Nephron progenitor cell (in vitro differentiated cells): Measurements from ENCODE around the gene HSPG2.

Experiments used
- DNase-seq: peaks from one replicate; pipeline ENCODE4 v3.0.0; 2021
- H3K27ac Mint-ChIP-seq: 2 replicates; pipeline ENCODE4 v1.8.0; 2021; ENCODE audit warnings: mild to moderate bottlenecking, moderate library complexity, mixed read lengths
- H3K27me3 Mint-ChIP-seq: 2 replicates; pipeline ENCODE4 v1.8.0; 2021; ENCODE audit warnings: mild to moderate bottlenecking, low read depth, mixed read lengths; ENCODE audit not compliant: poor library complexity
- H3K36me3 Mint-ChIP-seq: 2 replicates; pipeline ENCODE4 v1.8.0; 2021; ENCODE audit warnings: low read depth, mixed read lengths
- H3K4me1 Mint-ChIP-seq: 2 replicates; pipeline ENCODE4 v1.8.0; 2021; ENCODE audit warnings: mixed read lengths
- H3K4me3 Mint-ChIP-seq: 2 replicates; pipeline ENCODE4 v1.8.0; 2021; ENCODE audit warnings: mild to moderate bottlenecking, moderate library complexity, mixed read lengths
- H3K9me3 Mint-ChIP-seq: 2 replicates; pipeline ENCODE4 v1.8.0; 2021; ENCODE audit warnings: mild to moderate bottlenecking, moderate library complexity, mixed read lengths
- CTCF ChIP-seq: fragments of 200-600 bp; sonication (generic); IDR thresholded peaks from 2 replicates; pipeline ENCODE4 v1.5.0; 2021; ENCODE audit warnings: antibody characterized with exemption

The HSPG2 gene

GRCh38 chr1:21898326-21899200 lies 38.5 kb downstream of the HSPG2 start:
- no peaks in the 10 kb centered on the region for H3K9me3 Mint-ChIP-seq
- H3K4me3 Mint-ChIP-seq = peak overlapping the region; percentile 44
- peaks cover 74% of the 10 kb centered on the region for H3K4me1 Mint-ChIP-seq
- TF ChIP-seq CTCF = no peak
- peak overlapping the region; percentile 93 for H3K27ac Mint-ChIP-seq
- DNase-seq = no peak
- H3K27me3 Mint-ChIP-seq = peaks cover 3% of the 10 kb centered on the region
- peaks cover 6% of the 10 kb centered on the region for H3K36me3 Mint-ChIP-seq

- Mint-ChIP-seq H3K9me3 (no peaks in the 10 kb centered on the region), H3K4me1 (peaks cover 73% of the 10 kb centered on the region), H3K4me3 (no peak overlapping the region), H3K27me3 (peaks cover 3% of the 10 kb centered on the region), H3K36me3 (peaks cover 6% of the 10 kb centered on the region), H3K27ac (no peak overlapping the region)
- no peak for DNase-seq
- TF ChIP-seq CTCF = no peak
Observed at GRCh38 chr1:21897844-21898243, 39.3 kb downstream of the HSPG2 start.

GRCh38 chr1:21896652-21897532 lies 40.2 kb downstream of the HSPG2 start:
- H3K4me3 Mint-ChIP-seq = no peak overlapping the region
- no peak overlapping the region for H3K27ac Mint-ChIP-seq
- no peak for TF ChIP-seq CTCF
- peaks cover 3% of the 10 kb centered on the region for H3K27me3 Mint-ChIP-seq
- DNase-seq = peak; percentile 29
- no peaks in the 10 kb centered on the region for H3K9me3 Mint-ChIP-seq
- H3K4me1 Mint-ChIP-seq = peaks cover 63% of the 10 kb centered on the region
- H3K36me3 Mint-ChIP-seq = peaks cover 6% of the 10 kb centered on the region

- H3K4me1 Mint-ChIP-seq = peaks cover 55% of the 10 kb centered on the region
- no peaks in the 10 kb centered on the region for H3K9me3 Mint-ChIP-seq
- H3K27me3 Mint-ChIP-seq = peaks cover 3% of the 10 kb centered on the region
- TF ChIP-seq CTCF = no peak
- H3K36me3 Mint-ChIP-seq = peaks cover 6% of the 10 kb centered on the region
- no peak overlapping the region for H3K27ac Mint-ChIP-seq
- DNase-seq = no peak
- H3K4me3 Mint-ChIP-seq = no peak overlapping the region
Observed at GRCh38 chr1:21896026-21896425, 41.1 kb downstream of the HSPG2 start.

GRCh38 chr1:21894034-21894881 lies 42.9 kb downstream of the HSPG2 start:
- H3K9me3 Mint-ChIP-seq = no peaks in the 10 kb centered on the region

More at GRCh38 chr1:21894034-21894881, 42.9 kb downstream of the HSPG2 start:
- Mint-ChIP-seq H3K36me3 (peaks cover 11% of the 10 kb centered on the region), H3K4me3 (no peak overlapping the region), H3K4me1 (peaks cover 38% of the 10 kb centered on the region), H3K27me3 (peaks cover 3% of the 10 kb centered on the region), H3K27ac (no peak overlapping the region)
- no peak for TF ChIP-seq CTCF
- no peak for DNase-seq
